HG03342 (cell line): ENCODE measurements around the gene SYT8.
"Not testable (repeated sequence)": the region's sequence is repeated elsewhere in the genome, so short reads cannot be mapped to it uniquely, and the experiment has no call there.

Experiments used
- ATAC-seq: cut with Tn5 transposase; IDR thresholded peaks from one replicate; pipeline ENCODE4 v1.9.1; 2021; ENCODE audit warnings: mild to moderate bottlenecking, moderate library complexity; ENCODE audit not compliant: unreplicated experiment

SYT8 gene

GRCh38 chr11:1882265-1883238, 47.8 kb downstream of the SYT8 start:
- no peak for ATAC-seq

DNA sequence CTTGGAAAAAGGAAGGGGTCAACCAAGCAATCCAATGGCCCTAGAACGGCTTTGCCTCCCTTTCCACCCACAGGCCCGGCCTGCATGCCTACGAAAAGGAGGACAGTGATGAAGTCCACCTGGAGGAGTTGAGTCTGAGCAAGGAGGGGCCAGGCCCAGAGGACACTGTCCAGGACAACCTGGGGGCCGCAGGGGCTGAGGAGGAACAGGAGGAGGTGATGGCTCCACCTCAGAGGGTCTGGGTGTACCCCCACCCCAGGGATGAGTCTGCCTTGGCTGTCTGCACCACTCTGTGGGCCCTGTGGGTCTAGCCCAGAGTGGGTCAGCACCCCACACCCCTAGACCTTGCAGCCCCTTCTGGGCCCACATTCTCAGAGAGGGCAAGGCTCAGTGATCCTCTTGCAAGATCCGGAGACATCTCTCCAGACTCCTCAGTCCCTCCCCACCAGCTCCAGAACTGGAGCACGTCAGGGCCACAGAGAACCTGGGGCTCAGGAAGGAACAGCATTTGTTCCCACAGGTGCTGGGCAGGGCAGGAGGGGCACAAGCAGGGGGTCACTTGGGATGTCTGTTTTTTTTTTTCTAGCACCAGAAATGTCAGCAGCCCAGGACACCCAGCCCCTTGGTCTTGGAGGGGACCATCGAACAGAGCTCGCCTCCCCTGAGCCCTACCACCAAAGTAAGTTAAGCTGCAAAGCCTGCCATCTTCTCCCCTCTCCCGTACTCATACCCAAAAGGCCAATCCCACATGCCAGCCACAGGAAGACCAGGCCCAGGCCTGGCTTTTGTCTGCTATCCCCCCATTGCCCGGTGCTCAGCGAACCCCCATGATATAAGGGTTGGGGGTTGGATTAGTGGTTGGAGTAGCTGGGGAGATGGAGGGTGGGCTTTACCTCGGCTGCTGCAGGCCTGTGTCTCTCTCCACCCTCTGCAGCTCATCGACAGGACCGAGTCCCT, 48.8 kb downstream of the SYT8 start:
- no peak for ATAC-seq

DNA sequence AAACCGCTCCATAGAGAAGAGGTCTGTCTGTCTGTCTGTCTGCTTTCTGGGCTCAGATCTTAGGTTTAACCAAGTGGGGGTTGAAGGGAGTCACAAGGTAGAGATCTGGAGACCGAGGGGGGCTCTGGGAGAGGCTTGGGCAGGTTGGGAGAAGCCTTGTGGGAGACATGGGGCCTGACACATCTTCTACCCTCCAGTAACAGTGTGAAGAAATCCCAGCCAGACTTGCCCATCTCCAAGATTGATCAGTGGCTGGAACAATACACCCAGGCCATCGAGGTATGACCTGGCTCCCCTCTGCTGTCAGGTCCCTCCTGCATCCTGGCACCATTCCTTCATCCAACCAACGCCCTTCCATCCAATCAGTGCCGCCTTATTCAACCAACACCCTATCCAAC, 49.5 kb downstream of the SYT8 start:
- ATAC-seq, result no peak

- not testable (repeated sequence) for ATAC-seq
Measured at GRCh38 chr11:1886551-1886950, 51.8 kb downstream of the SYT8 start.
